Measurements from ENCODE around the gene MRGPRD. TPM values are rescaled to one million over a fixed set of nuclear protein-coding genes. Genes with fewer than 3 reads are reported as not detected.

Gene MRGPRD
- total and polyA plus RNA-seq, 10 of the 15 experiments (the other 5 are each of a cell fraction or from before 2014, with no cell fraction given): not detected

DNA sequence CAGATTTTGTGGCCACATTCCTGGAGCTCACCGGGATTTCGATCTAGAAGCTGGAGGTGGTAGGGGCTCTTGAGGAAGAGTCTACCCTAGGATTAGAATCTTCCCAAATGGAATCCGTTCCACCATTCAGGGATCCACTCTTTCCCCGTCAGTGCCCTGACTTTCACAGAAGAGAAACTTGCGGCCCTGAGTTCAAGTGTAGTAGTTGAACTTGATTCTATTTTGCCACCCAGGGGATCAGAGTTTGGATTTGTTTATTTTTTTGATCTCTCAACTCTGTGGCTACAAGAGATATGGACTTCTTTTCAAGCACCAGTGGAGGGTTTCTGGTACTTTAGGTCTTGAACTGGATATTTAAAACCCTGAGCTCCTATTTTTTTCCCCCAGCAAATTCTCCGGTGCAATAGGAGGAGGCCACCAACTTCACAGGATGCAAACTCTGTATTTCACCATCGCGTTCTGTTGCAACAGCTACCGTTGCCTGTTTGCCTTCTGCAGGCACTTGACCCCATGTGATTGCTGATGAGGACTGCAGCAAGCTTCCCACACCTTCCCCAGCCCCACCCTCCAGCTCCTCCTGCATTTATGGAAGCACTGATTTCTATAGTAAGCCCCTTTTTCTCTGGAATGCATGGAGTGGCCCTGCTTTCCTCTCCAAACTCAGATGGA, 47.1 kb upstream of the MRGPRD start:
- Histone ChIP-seq H3K9ac (ENCODE audit: control insufficient read depth, insufficient read depth, low read length) (no peak overlapping the region), H4K20me1 (ENCODE audit: control insufficient read depth, insufficient read depth) (no peaks in the 10 kb centered on the region), H3K4me1 (ENCODE audit: control insufficient read depth, insufficient read depth, low read length) (peaks cover 5% of the 10 kb centered on the region), H3K4me2 (ENCODE audit: control insufficient read depth, insufficient read depth) (no peak overlapping the region), H2AFZ (ENCODE audit: control insufficient read depth, low read depth, low read length) (no peak overlapping the region), H3K27ac (ENCODE audit: control insufficient read depth, insufficient read depth) (no peak overlapping the region), H3K36me3 (ENCODE audit: control insufficient read depth in 2 of 2, insufficient read depth in 2 of 2, low read length in 1 of 2) (no peaks in the 10 kb centered on the region), H3K27me3 (replicated peaks in 1 of 2; ENCODE audit: control insufficient read depth in 2 of 2, insufficient read depth in 2 of 2, low read length in 1 of 2) (peaks cover 0 to 2% of the 10 kb centered on the region in 2 experiments; a peak in 2 of 4 replicates), H3K79me2 (ENCODE audit: control insufficient read depth, insufficient read depth, low read length) (no peaks in the 10 kb centered on the region), H3K9me3 (replicated peaks; ENCODE audit: control insufficient read depth, insufficient read depth, low read length) (no peaks in the 10 kb centered on the region), H3K4me3 (no peak overlapping the region)
- in situ Hi-C loops (cut with MboI) (no loop called here), intact Hi-C loops (cut with micrococcal nuclease; ENCODE audit: unreplicated experiment) (no loop called here)
- ChIA-PET SMC1A (ENCODE audit: uncharacterized antibody, unreplicated experiment) (interaction anchor here (0.7 kb wide), 1 partner anchor 25 kb away, joined by 3 read pairs; no protein-coding TSS in a partner anchor), RAD21 (ENCODE audit: unreplicated experiment) (no interaction called here), CTCF (interaction anchor here (1.8 kb wide), 1 partner anchor 16 kb away, joined by 7 read pairs; no protein-coding TSS in a partner anchor), POLR2A (interaction anchor here (0.7 kb wide), 2 partner anchors 35 to 100 kb away, joined by 3 to 6 read pairs; no protein-coding TSS in a partner anchor)
- ATAC-seq (no peak), DNase-seq (ENCODE audit: low read depth, low spot score) (no peak), FAIRE-seq (no peak)
- WGBS (ENCODE audit: insufficient coverage, insufficient replicate concordance, low lambda C conversion rate, missing lambda C conversion rate): 57% methylated on average over 9 of the region's 9 CpGs
- no TSS peak for BruUV-seq (replicated peaks)
- TF ChIP-seq ZNF207 (IDR thresholded peaks at IDR 0.05; ENCODE audit: borderline replicate concordance) (no peak), ZBTB33 (IDR thresholded peaks at IDR 0.05) (no peak)

DNA sequence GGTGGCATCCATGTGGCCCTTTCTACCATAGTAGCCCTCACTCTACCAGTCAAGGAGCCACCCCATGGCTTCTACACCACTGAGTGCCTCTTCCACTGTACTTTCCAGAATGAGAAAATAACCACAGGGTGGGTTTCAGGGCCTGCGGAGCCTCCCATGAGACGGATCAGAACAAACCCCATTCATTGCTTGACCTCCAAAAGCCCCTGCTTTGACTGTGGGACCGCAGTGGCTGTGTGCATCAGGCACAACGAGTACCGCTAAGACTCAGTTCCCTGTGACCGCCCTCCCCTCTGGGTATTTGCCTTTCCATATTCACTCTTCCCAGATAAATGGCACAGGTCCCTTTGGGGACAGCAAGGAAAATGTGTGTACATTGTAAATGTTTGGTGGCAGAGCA, 43.7 kb upstream of the MRGPRD start:
- DNase-seq (ENCODE audit: low read depth, low spot score): no peak
- no peaks in the 10 kb centered on the region for H3K9me3 ChIP-seq (replicated peaks; ENCODE audit: control insufficient read depth, insufficient read depth, low read length)
- peaks cover 5% of the 10 kb centered on the region for H3K4me1 ChIP-seq (ENCODE audit: control insufficient read depth, insufficient read depth, low read length)
- WGBS (ENCODE audit: insufficient coverage, insufficient replicate concordance, low lambda C conversion rate, missing lambda C conversion rate): 10% methylated on average over 6 of the region's 6 CpGs
- POLR2A ChIA-PET: no interaction called here
- intact Hi-C loops (cut with micrococcal nuclease; ENCODE audit: unreplicated experiment): no loop called here
- BruUV-seq (replicated peaks): no TSS peak
- 0 out of 2 replicates have a peak overlapping the region, but pooled peaks have one; percentile 9 for H3K4me2 ChIP-seq (ENCODE audit: control insufficient read depth, insufficient read depth)
- RAD21 ChIA-PET (ENCODE audit: unreplicated experiment): interaction anchor here (0.7 to 0.9 kb wide), 2 partner anchors 27 to 32 kb away, joined by 3 read pairs; no protein-coding TSS in a partner anchor
- no peak overlapping the region for H2AFZ ChIP-seq (ENCODE audit: control insufficient read depth, low read depth, low read length)
- H3K9ac ChIP-seq (ENCODE audit: control insufficient read depth, insufficient read depth, low read length): no peak overlapping the region
- H4K20me1 ChIP-seq (ENCODE audit: control insufficient read depth, insufficient read depth): no peaks in the 10 kb centered on the region
- in situ Hi-C loops (cut with MboI): no loop called here
- H3K36me3 ChIP-seq (ENCODE audit: control insufficient read depth in 2 of 2, insufficient read depth in 2 of 2, low read length in 1 of 2): no peaks in the 10 kb centered on the region
- SMC1A ChIA-PET (ENCODE audit: uncharacterized antibody, unreplicated experiment): no interaction called here
- H3K79me2 ChIP-seq (ENCODE audit: control insufficient read depth, insufficient read depth, low read length): no peaks in the 10 kb centered on the region
- CTCF ChIA-PET: interaction anchor here (0.7 to 1.2 kb wide), 2 partner anchors 20 to 32 kb away, joined by 3 read pairs; no protein-coding TSS in a partner anchor
- no peak overlapping the region for H3K4me3 ChIP-seq
- FAIRE-seq: no peak
- H3K27me3 ChIP-seq (replicated peaks in 1 of 2; ENCODE audit: control insufficient read depth in 2 of 2, insufficient read depth in 2 of 2, low read length in 1 of 2): no peaks in the 10 kb centered on the region
- ATAC-seq: peak; percentile 81
- H3K27ac ChIP-seq (ENCODE audit: control insufficient read depth, insufficient read depth): no peak overlapping the region
- no peak for TF ChIP-seq KLF5 (IDR thresholded peaks at IDR 0.05; ENCODE audit: partially characterized antibody)
- TF ChIP-seq POLR2A (IDR thresholded peaks at IDR 0.05; ENCODE audit: low read depth, low read length): no peak
- TF ChIP-seq MTA2 (IDR thresholded peaks at IDR 0.05; ENCODE audit: low read depth): no peak; the same call in 1 of the 2 replicates
- TF ChIP-seq MEF2B (IDR thresholded peaks at IDR 0.05; ENCODE audit: partially characterized antibody, poor library complexity, severe bottlenecking): peak; percentile 29
- TF ChIP-seq EED (IDR thresholded peaks at IDR 0.05; ENCODE audit: low read depth): peak; percentile 39; the same call in 1 of the 2 replicates
- peak; percentile 79 for TF ChIP-seq RUNX3 (IDR thresholded peaks at IDR 0.05; ENCODE audit: low read length)
- TF ChIP-seq BCL11A (IDR thresholded peaks at IDR 0.05; ENCODE audit: low read depth, low read length): 0 out of 2 replicates have a peak, but pooled peaks have one; percentile 41
- TF ChIP-seq MLLT1 (IDR thresholded peaks at IDR 0.05): no peak
- TF ChIP-seq RAD21 (IDR thresholded peaks at IDR 0.05; ENCODE audit: insufficient read depth, low read depth, low read length): no peak

Data from GM12878 (cell line).